K562 (cell line): Measurements from ENCODE around the gene LPAR4.

ENCODE experiments used
- ARHGAP35 ChIP-seq: fragments of 450-650 bp; IDR thresholded peaks from 2 replicates; pipeline ENCODE4 v1.6.1; 2018; ENCODE audit not compliant: partially characterized antibody
- CTCF ChIP-seq, 3 experiments: IDR thresholded peaks in 2 of 3; conservative IDR thresholded peaks in 1 of 3; 2 replicates each; pipeline ENCODE4 v1.5.1; 2011 to 2012; ENCODE audit warnings: low read length in 3 of 3, mild to moderate bottlenecking in 3 of 3, control low read depth in 2 of 3, improper control_type of control experiment in 1 of 3, inconsistent platforms in 1 of 3, low read depth in 1 of 3, mixed read lengths in 1 of 3, moderate library complexity in 1 of 3; ENCODE audit not compliant: insufficient read depth in 2 of 3
- HMGXB4 ChIP-seq: sonication (generic); formaldehyde crosslinking; IDR thresholded peaks from 2 replicates; pipeline ENCODE4 v1.8.1; 2023; ENCODE audit warnings: mild to moderate bottlenecking, missing genetic modification reagents
- JUNB ChIP-seq: fragments of 450-650 bp; formaldehyde crosslinking; conservative IDR thresholded peaks from 2 replicates; pipeline ENCODE4 v1.4.0; 2020; ENCODE audit warnings: mild to moderate bottlenecking
- KDM5B ChIP-seq: fragments of 200-600 bp; sonication (generic); IDR thresholded peaks from 2 replicates; pipeline ENCODE4 v1.6.1; 2012; ENCODE audit warnings: low read depth, mild to moderate bottlenecking, moderate library complexity, low read length, control low read depth, inconsistent platforms; ENCODE audit not compliant: insufficient replicate concordance
- MXI1 ChIP-seq: IDR thresholded peaks from 2 replicates; pipeline ENCODE4 v1.6.1; 2011; ENCODE audit warnings: low read depth, mild to moderate bottlenecking, improper control_type of control experiment, low read length
- POLR2A ChIP-seq: fragments of 450-650 bp; conservative IDR thresholded peaks from 2 replicates; pipeline ENCODE4 v1.6.1; 2016
- TCF7 ChIP-seq: sonication (generic); IDR thresholded peaks from 2 replicates; pipeline ENCODE4 v1.6.1; 2016; ENCODE audit warnings: antibody characterized with exemption, borderline replicate concordance
- ZFP1 ChIP-seq: fragments of 450-650 bp; formaldehyde crosslinking; IDR thresholded peaks from 2 replicates; pipeline ENCODE4 v1.4.0; 2020; ENCODE audit warnings: mild to moderate bottlenecking, mixed read lengths
- ZKSCAN1 ChIP-seq: fragments of 150-350 bp; IDR thresholded peaks from 2 replicates; pipeline ENCODE4 v1.6.1; 2016; ENCODE audit warnings: low read depth, low read length
- ZNF449 ChIP-seq: fragments of 250-450 bp; sonication (Bioruptor Pico); IDR thresholded peaks from 2 replicates; pipeline ENCODE4 v1.8.0; 2022; ENCODE audit warnings: moderate library complexity, mild to moderate bottlenecking, inconsistent platforms
- ZNF592 ChIP-seq: fragments of 450-650 bp; IDR thresholded peaks from 2 replicates; pipeline ENCODE4 v1.6.1; 2017; ENCODE audit warnings: antibody characterized with exemption, mild to moderate bottlenecking

- TF ChIP-seq CTCF (IDR thresholded peaks at IDR 0.05 in 2 of 3, conservative IDR thresholded peaks at IDR 0.05 in 1 of 3; ENCODE audit: insufficient read depth in 2 of 3, low read depth in 1 of 3, low read length in 3 of 3) = no peak
- no peak for TF ChIP-seq ZFP1 (CRISPR knock-in tag)
- TF ChIP-seq KDM5B = no peak
- TF ChIP-seq HMGXB4 (CRISPR knock-in tag) = no peak
- TF ChIP-seq ZKSCAN1 = no peak
- no peak for TF ChIP-seq TCF7
- TF ChIP-seq ARHGAP35 = no peak
- no peak for TF ChIP-seq JUNB (CRISPR knock-in tag)
- TF ChIP-seq MXI1 = no peak
- no peak for TF ChIP-seq ZNF592
- TF ChIP-seq POLR2A = no peak
- TF ChIP-seq ZNF449 = no peak
Measured at GRCh38 chrX:78796916-78797315, 49.4 kb downstream of the LPAR4 start.
